BE2C (cell line): ENCODE measurements around the gene IGLON5.

ENCODE experiments used
- DNase-seq: peaks from one replicate; pipeline ENCODE4 v3.0.0-alpha.2; 2020
- H3K27me3 ChIP-seq: fragments of 250-450 bp; sonication (Bioruptor Pico); 2 replicates; pipeline ENCODE4 v1.5.1; 2020; ENCODE audit warnings: mild to moderate bottlenecking
- H3K36me3 ChIP-seq: fragments of 250-450 bp; sonication (Bioruptor Pico); 2 replicates; pipeline ENCODE4 v1.5.1; 2020; ENCODE audit warnings: mild to moderate bottlenecking
- H3K4me1 ChIP-seq: fragments of 250-450 bp; sonication (Bioruptor Pico); 2 replicates; pipeline ENCODE4 v1.5.1; 2020
- H3K4me3 ChIP-seq: 2 replicates; pipeline ENCODE4 v1.5.1; 2011; ENCODE audit warnings: low read depth, low read length
- H3K9me3 ChIP-seq: fragments of 250-450 bp; sonication (Bioruptor Pico); 2 replicates; pipeline ENCODE4 v1.5.1; 2020
- CTCF ChIP-seq: IDR thresholded peaks from 2 replicates; pipeline ENCODE4 v1.5.1; 2012; ENCODE audit warnings: mild to moderate bottlenecking, low read depth, low read length

IGLON5 gene

GRCh38 chr19:51361239-51361638, 49.8 kb downstream of the IGLON5 start:
- no peak for TF ChIP-seq CTCF
- no peaks in the 10 kb centered on the region for H3K4me1 ChIP-seq
- no peaks in the 10 kb centered on the region for H3K36me3 ChIP-seq
- DNase-seq: no peak
- no peaks in the 10 kb centered on the region for H3K27me3 ChIP-seq
- H3K4me3 ChIP-seq: no peak overlapping the region
- H3K9me3 ChIP-seq: no peaks in the 10 kb centered on the region

GRCh38 chr19:51364200-51365106, 53.0 kb downstream of the IGLON5 start:
- no peak for DNase-seq
- Histone ChIP-seq H3K36me3 (no peaks in the 10 kb centered on the region), H3K9me3 (no peaks in the 10 kb centered on the region), H3K4me1 (peaks cover 2% of the 10 kb centered on the region; the same call in 1 of the 2 replicates), H3K4me3 (no peak overlapping the region), H3K27me3 (no peaks in the 10 kb centered on the region)
- no peak for TF ChIP-seq CTCF

GRCh38 chr19:51365211-51365964, 53.9 kb downstream of the IGLON5 start:
- Histone ChIP-seq H3K4me3 (peak overlapping the region; percentile 81), H3K9me3 (no peaks in the 10 kb centered on the region), H3K27me3 (no peaks in the 10 kb centered on the region), H3K4me1 (peaks cover 2% of the 10 kb centered on the region; the same call in 1 of the 2 replicates), H3K36me3 (no peaks in the 10 kb centered on the region)
- DNase-seq: peak; percentile 38
- 0 out of 2 replicates have a peak, but pooled peaks have one; percentile 11 for TF ChIP-seq CTCF

GRCh38 chr19:51365965-51366388, 54.5 kb downstream of the IGLON5 start, which contains the start of gene ETFB:
ETFB (minus strand) TSS chr19:51366388; CDS start chr19:51366326, 62 bp downstream.
- Histone ChIP-seq H3K4me1 (peaks cover 2% of the 10 kb centered on the region; the same call in 1 of the 2 replicates), H3K4me3 (peak within 1 kb of the TSS; percentile 81), H3K36me3 (no peaks in the 10 kb centered on the region), H3K9me3 (no peaks in the 10 kb centered on the region), H3K27me3 (no peaks in the 10 kb centered on the region)
- DNase-seq: no peak
- TF ChIP-seq CTCF: no peak

- no peaks in the 10 kb centered on the region for H3K36me3 ChIP-seq
- H3K4me1 ChIP-seq: peaks cover 2% of the 10 kb centered on the region; the same call in 1 of the 2 replicates
- no peak for TF ChIP-seq CTCF
- no peaks in the 10 kb centered on the region for H3K27me3 ChIP-seq
- DNase-seq: peak; percentile 99
- H3K4me3 ChIP-seq: peak overlapping the region; percentile 81
- H3K9me3 ChIP-seq: no peaks in the 10 kb centered on the region
Measured at GRCh38 chr19:51366389-51367254, 55.2 kb downstream of the IGLON5 start.
